ENCODE measurements around the gene SEZ6.

SEZ6 gene

GRCh38 chr17:29005936-29006511, at the start of gene SEZ6:
Gene SEZ6 (minus strand): TSS chr17:29006033. CDS start chr17:29005869, 164 bp downstream.
- DNase-seq, result peak; percentile 65

GRCh38 chr17:29054835-29055234, 49.0 kb upstream of the SEZ6 start:
- DNase-seq, result no peak

- DNase-seq, result no peak
These were observed 45.9 kb upstream of the SEZ6 start for GRCh38 chr17:29051731-29052130.

- DNase-seq, result no peak
These were observed 45.4 kb upstream of the SEZ6 start for GRCh38 chr17:29051194-29051593.

GRCh38 chr17:29050176-29050575, 44.3 kb upstream of the SEZ6 start:
- DNase-seq, result no peak

DNA sequence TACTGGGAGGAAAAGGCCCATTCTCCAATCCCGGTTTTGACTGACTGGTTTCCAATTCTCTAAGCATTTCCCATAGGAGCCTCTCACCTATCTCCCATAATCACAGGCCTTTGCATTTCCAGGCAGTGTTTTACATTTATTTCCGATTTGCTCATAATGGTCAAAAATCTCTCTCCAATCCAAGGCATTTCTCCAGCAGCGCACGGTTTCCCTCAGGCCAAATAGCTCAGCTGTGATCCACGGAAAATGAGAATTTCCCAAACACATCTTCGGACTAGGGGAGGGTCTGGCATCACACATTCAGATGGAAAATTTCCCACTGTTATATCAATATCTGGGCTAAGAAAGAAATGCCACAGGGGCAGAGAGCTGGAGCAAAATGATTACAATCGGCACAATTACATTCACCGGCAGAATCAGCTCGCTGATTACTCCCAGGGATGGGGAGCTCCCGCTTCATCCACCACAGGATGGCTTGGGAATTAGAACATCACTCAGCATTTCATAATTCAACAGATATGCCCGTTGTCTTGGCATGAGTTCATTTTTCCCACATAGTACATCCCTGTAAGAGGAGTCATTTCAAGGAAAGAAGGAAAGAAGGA, 43.8 kb upstream of the SEZ6 start:
- no peak for DNase-seq

DNA sequence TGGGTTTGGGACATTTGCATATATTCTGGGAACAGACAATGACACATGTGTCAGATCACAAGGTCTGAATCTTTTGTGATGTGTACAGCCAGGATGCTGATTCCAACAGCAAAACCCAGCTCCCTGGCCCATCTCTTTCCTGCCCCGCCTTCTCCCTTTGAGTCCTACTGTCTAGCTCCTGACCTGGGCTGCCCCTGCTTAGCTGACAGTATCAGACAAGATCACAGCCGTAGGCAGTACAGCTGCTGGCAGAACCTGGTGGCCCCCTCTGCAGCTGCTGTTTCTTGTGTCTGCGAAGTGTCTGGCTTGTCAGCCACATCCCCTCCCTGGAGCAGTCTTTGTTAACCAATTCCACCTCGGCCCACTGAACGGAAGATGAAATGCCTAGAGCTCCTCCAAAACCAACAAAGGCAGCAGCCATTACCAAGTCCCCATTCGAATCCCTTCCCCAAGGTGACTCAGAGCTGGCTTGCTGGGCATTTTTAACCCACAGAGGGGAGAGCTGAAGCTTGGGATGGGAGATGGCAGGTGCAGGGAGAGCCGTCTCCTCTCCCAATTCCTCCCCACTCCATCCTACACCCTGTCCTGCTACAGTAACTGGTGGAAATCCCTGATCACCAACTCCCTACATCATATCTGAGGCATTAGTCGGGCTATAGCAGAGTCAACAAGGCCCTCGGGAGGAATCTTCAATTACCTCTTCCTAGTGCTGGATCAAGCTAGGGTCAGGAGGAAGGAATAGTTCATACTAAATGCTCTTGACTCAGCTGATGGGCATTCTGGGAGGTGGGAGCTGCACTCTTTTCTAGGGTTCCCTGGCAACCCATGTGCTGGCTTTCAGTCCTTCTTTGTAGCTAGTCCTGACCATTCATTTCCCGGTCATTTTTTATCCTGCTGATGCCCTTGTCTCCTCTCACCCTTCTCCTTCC, 42.9 kb upstream of the SEZ6 start:
- DNase-seq, result no peak

DNA sequence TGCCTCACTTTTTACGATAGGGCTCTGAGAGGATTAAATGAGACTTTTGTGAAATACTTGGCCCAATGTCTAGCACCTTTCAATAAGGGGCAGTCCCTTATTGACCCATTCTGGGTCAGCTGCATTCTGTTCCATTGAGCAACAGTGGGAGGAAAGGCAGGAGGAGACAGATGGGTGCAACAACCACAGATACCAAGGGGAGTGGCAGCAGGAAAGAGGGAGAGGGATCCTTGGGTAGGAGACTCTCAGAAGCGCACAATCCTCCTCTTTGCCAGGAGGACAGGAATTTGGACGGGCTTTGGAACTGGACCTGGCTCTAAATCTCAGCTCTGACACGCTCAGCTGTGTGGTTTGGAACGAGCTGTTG, 40.6 kb upstream of the SEZ6 start:
- no peak for DNase-seq

- DNase-seq, result no peak
These were observed 40.1 kb upstream of the SEZ6 start for GRCh38 chr17:29045734-29046472.

DNA sequence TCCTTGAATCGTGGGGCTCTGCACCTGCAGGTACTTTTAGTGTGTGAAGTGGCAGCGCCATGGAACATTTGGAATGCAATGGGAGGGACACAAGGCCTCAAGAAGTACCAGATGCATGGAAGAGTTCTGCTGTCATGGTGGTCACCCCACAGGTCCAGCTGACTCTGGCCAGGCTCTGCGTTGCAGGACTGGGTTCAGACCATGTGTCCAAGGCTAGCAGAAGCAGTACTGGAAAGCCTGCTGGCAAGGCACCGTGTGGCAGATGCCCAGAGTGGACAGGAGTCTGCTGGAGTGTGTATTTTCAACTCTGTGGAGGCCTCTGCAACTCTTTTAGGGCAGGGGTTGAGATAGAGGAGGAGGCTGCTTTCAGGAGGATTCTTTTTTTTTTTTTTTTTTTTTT, 39.2 kb upstream of the SEZ6 start:
- DNase-seq, result no peak

GRCh38 chr17:29043539-29044145, 37.8 kb upstream of the SEZ6 start:
- no peak for DNase-seq

DNA sequence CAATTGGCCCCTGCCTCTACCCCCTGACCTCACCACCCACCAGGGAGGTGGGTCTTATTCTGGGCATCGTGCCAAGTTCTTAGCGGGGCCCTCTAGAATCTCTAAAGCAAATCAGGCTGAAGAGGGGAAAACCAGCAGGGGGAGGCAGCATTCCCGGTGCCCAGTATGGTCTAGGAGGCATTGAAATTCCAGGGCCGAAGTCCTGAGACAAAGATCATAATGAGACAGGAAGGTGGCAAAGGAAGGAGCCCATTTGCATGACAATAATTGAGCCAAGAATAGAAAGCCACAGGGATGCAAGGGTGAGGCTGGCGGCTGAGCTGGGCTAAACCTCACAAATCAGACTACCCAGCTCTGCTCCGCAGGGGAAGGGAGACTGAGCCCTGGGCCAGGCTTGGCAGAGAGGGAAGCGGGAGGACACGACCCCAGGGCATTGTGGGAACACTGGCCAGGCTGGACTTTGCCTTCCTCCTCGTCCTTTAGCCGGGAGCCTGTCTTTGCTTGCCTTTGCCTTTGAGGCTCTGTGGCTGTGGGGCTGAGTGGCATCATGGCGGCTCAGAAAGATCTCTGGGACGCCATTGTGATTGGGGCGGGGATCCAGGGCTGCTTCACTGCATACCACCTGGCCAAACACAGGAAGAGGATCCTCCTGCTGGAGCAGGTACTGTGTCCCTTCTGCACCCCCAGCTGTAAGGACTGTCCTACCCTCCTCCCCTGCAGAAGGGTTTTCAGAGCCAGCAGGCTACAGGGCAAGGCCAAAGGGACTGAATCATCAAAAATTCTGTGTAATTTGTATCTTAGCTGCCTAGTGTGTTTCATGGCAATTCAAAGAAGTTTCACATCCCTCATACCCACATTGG, 37.1 kb upstream of the SEZ6 start, which contains the start of gene PIPOX:
Gene PIPOX (plus strand): TSS at position 463 of the 860 bp plus-strand sequence. CDS start 85 bp downstream, at position 548.
- DNase-seq, result peak; percentile 83

GRCh38 chr17:29042026-29042678, 36.3 kb upstream of the SEZ6 start:
- DNase-seq, result no peak

DNA sequence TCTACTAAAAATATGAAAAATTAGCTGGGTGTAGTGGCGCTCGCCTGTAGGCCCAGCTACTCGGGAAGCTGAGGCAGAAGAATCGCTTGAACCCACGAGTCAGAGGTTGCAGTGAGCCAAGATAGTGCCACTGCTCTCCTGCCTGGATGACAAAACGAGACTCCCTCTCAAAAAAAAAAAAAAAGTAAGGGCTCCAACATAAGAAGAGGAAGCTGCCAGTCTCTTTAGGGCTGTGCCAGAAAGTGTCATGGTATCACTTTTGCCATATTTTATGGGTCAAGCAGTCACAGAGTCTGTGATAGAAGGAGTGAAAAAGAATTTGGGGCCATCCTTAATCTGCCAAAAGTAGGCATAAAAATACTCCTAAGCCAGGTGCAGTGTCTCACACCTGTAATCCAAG, 35.7 kb upstream of the SEZ6 start:
- DNase-seq, result no peak

- no peak for DNase-seq
These were observed 35.3 kb upstream of the SEZ6 start for GRCh38 chr17:29041091-29041490.

DNA sequence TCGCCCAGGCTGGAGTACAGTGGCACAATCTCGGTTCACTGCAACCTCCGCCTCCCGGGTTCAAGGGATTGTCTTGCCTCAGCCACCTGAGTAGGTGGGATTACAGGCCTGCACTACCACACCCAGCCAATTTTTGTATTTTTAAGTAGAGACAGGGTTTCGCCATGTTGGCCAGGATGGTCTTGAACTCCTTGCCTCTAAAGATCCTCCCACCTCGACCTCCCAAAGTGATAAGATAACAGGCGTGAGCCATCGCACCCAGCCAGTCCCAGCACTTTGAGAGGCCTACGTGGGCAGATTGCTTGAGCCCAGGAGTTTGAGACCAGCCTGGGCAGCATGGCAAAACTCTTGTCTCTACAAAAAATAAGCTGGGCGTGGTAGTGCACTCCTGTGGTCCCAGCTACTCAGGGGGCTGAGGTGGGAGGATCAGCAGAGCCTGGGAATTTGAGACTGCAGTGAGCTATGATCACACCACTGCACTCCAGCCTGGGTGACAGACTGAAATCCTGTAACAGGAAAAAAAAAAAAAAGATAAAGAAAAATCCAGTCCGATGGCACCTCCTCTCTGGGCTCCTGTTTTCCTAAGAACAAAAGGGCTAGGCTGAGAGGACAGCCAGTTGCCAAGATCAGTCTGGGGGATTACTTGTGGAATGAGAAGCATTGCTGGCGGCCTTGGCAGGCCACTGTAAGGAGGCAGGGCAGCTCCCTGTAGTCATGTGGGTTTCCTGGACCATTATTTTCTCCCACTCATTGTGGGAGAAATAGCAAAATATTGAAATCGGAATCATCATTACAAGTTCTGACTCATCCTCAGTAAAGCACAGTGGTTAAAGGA, 34.1 kb upstream of the SEZ6 start:
- no peak for DNase-seq

GRCh38 chr17:29038085-29038795, 32.4 kb upstream of the SEZ6 start:
- DNase-seq, result no peak

DNA sequence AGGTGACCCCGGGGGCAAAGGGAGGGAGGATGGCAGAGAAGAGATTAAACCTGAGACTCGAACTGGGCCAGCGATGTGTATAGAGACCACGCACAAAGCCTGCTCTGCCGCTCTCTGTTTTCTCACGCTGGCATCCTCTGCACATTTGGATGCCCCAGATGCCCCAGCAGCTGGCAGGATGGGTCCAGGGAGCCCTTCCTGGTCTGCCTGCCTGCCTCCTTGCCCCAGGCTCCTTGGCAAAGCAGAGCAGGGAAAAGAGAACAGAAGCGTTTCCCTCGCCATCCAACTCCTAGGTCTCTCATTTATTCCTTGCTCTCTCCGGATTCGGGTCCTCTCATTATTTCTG, 31.9 kb upstream of the SEZ6 start:
- DNase-seq, result no peak

- DNase-seq, result no peak
These were observed 30.8 kb upstream of the SEZ6 start for GRCh38 chr17:29036584-29036983.

- DNase-seq, result no peak
These were observed 28.7 kb upstream of the SEZ6 start for GRCh38 chr17:29034510-29034909.

All from NCI-H510A (cell line).